Ascending aorta (tissue), 1 donor: Measurements from ENCODE around the gene TBC1D28. TPM values are rescaled to one million over a fixed set of nuclear protein-coding genes. Genes with fewer than 3 reads are reported as not detected.

Experiments used
- total RNA-seq: library from RNA; depleted of rRNA; stranded (reverse); fragments of >200 nt; gene quantifications from one replicate; pipeline ENCODE4 v1.1.0, GENCODE V29; 2016

Gene TBC1D28
- total RNA-seq, 1 donor from 2014 or later, result not detected

Other genes starting within 250 kb of the TBC1D28 start
- gene LGALS9C, start 167.6 kb downstream of the TBC1D28 start, total RNA-seq, result not detected
- gene FOXO3B, start 37.9 kb upstream of the TBC1D28 start, total RNA-seq, result 2.0 TPM
- not detected for gene FBXW10, start 99.7 kb upstream of the TBC1D28 start, total RNA-seq
- 17.1 TPM for gene TVP23B, start 136.8 kb upstream of the TBC1D28 start, total RNA-seq
- 3.4 TPM for gene PRPSAP2, start 213.7 kb upstream of the TBC1D28 start, total RNA-seq